WTC11 (cell line): ENCODE results near the gene SYT1. TPM values are rescaled to one million over a fixed set of nuclear protein-coding genes. Genes with fewer than 3 reads are reported as not detected.

Source experiments
- ATAC-seq: fragments of 200-7000 bp; cut with Tn5 transposase; 2 replicates; pipeline ENCODE4 v1.10.0; 2021; ENCODE audit warnings: mild to moderate bottlenecking, moderate library complexity
- CTCF ChIA-PET: fragments of 300-600 bp; sonication (Branson Sonifier 250); formaldehyde crosslinking; loops from one replicate; lab custom pipeline; 2021; ENCODE audit warnings: antibody characterized with exemption; lab: Charles Lee
- POLR2A ChIA-PET: fragments of 350-600 bp; sonication (Branson Sonifier 250); formaldehyde crosslinking; loops from one replicate; lab custom pipeline; 2021; ENCODE audit warnings: antibody characterized with exemption; lab: Charles Lee
- DNase-seq: peaks from one replicate; pipeline ENCODE4 v3.0.0; 2021; ENCODE audit warnings: low spot score
- H3K27ac Mint-ChIP-seq: 2 replicates; pipeline ENCODE4 v1.8.0; 2021; ENCODE audit warnings: mixed read lengths
- H3K27me3 Mint-ChIP-seq: 2 replicates; pipeline ENCODE4 v1.8.0; 2021; ENCODE audit warnings: low read depth, mild to moderate bottlenecking, moderate library complexity, mixed read lengths
- H3K36me3 Mint-ChIP-seq: 2 replicates; pipeline ENCODE4 v1.8.0; 2021; ENCODE audit warnings: mixed read lengths
- H3K4me1 Mint-ChIP-seq: 2 replicates; pipeline ENCODE4 v1.8.0; 2022; ENCODE audit warnings: mixed read lengths
- H3K4me3 Mint-ChIP-seq: 2 replicates; pipeline ENCODE4 v1.8.0; 2021; ENCODE audit warnings: mild to moderate bottlenecking, moderate library complexity, mixed read lengths
- H3K9me3 Mint-ChIP-seq: 2 replicates; pipeline ENCODE4 v1.8.0; 2021; ENCODE audit warnings: mixed read lengths
- AFF4 ChIP-seq: sonication (generic); formaldehyde crosslinking; IDR thresholded peaks from 2 replicates; pipeline ENCODE4 v1.8.1; 2023; ENCODE audit warnings: mild to moderate bottlenecking, missing genetic modification reagents, borderline replicate concordance
- ATF6 ChIP-seq: sonication (generic); formaldehyde crosslinking; IDR thresholded peaks from 2 replicates; pipeline ENCODE4 v1.8.1; 2023; ENCODE audit warnings: mild to moderate bottlenecking, missing genetic modification reagents
- CBFB ChIP-seq: sonication (generic); formaldehyde crosslinking; IDR thresholded peaks from 2 replicates; pipeline ENCODE4 v1.8.1; 2022; ENCODE audit warnings: mild to moderate bottlenecking, low read depth, missing genetic modification reagents
- CDX4 ChIP-seq: fragments of 250-450 bp; sonication (Bioruptor Pico); IDR thresholded peaks from 2 replicates; pipeline ENCODE4 v1.9.0; 2021; ENCODE audit warnings: moderate library complexity, mild to moderate bottlenecking, inconsistent platforms, borderline replicate concordance
- FOXJ3 ChIP-seq: sonication (generic); formaldehyde crosslinking; IDR thresholded peaks from 2 replicates; pipeline ENCODE4 v1.9.0; 2021; ENCODE audit warnings: missing genetic modification reagents, mild to moderate bottlenecking, borderline replicate concordance
- FOXP1 ChIP-seq: sonication (generic); formaldehyde crosslinking; IDR thresholded peaks from 2 replicates; pipeline ENCODE4 v1.8.0; 2022; ENCODE audit warnings: missing genetic modification reagents, mild to moderate bottlenecking, moderate library complexity, borderline replicate concordance
- PREB ChIP-seq: sonication (generic); formaldehyde crosslinking; IDR thresholded peaks from 2 replicates; pipeline ENCODE4 v1.8.1; 2022; ENCODE audit warnings: mild to moderate bottlenecking, missing genetic modification reagents, moderate library complexity, borderline replicate concordance
- PRRX2 ChIP-seq: fragments of 250-450 bp; sonication (Bioruptor Pico); IDR thresholded peaks from 2 replicates; pipeline ENCODE4 v1.8.0; 2021; ENCODE audit warnings: mild to moderate bottlenecking
- SOX15 ChIP-seq: fragments of 250-450 bp; sonication (Bioruptor Pico); IDR thresholded peaks from 2 replicates; pipeline ENCODE4 v1.9.0; 2021; ENCODE audit warnings: mild to moderate bottlenecking
- ZNF121 ChIP-seq: sonication (generic); formaldehyde crosslinking; IDR thresholded peaks from 2 replicates; pipeline ENCODE4 v1.8.0; 2023; ENCODE audit warnings: missing genetic modification reagents
- total RNA-seq: library from RNA; stranded (reverse); gene quantifications from 3 replicates; pipeline ENCODE4 v1.2.3, GENCODE V29; 2021
- TF ChIP-seq, protein P1 (sequence below): sonication (generic); formaldehyde crosslinking; IDR thresholded peaks from 2 replicates; pipeline ENCODE4 v1.8.0; 2023; ENCODE audit warnings: missing genetic modification reagents
- TF ChIP-seq, protein P2 (sequence below): sonication (generic); formaldehyde crosslinking; IDR thresholded peaks from 2 replicates; pipeline ENCODE4 v1.8.1; 2022; ENCODE audit warnings: missing genetic modification reagents, borderline replicate concordance
- TF ChIP-seq, protein P3 (sequence below): sonication (generic); formaldehyde crosslinking; IDR thresholded peaks from 2 replicates; pipeline ENCODE4 v1.8.1; 2023; ENCODE audit warnings: mild to moderate bottlenecking, missing genetic modification reagents, moderate library complexity
- TF ChIP-seq, protein P4 (sequence below): fragments of 250-450 bp; sonication (Bioruptor Pico); conservative IDR thresholded peaks from 2 replicates; pipeline ENCODE4 v1.9.0; 2021; ENCODE audit warnings: mild to moderate bottlenecking

The SYT1 gene
- total RNA-seq, 1 experiment from 2014 or later: 45.2 TPM

DNA sequence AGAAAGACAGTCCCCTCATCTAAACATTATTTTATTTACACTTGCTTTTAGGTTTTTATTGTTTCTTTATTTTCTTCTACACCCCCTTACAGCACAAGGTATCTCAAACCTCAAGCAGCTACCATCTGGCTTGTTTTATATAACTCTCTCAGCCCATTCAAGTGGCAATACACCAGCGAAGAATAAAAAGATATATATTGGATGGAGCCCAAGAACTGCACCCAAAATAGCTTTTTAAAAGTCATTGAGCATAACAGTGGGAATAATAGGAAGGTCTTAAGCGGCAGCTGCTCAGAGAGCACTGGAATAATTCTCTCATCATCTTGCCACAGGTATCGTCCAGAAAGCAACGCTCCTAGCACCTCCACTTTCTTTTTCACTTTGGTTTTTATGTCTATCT lies 322.5 kb downstream of the SYT1 start (continued):
- TF ChIP-seq, protein P1, sequence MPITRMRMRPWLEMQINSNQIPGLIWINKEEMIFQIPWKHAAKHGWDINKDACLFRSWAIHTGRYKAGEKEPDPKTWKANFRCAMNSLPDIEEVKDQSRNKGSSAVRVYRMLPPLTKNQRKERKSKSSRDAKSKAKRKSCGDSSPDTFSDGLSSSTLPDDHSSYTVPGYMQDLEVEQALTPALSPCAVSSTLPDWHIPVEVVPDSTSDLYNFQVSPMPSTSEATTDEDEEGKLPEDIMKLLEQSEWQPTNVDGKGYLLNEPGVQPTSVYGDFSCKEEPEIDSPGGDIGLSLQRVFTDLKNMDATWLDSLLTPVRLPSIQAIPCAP (CRISPR knock-in tag): no peak
- TF ChIP-seq PRRX2 (CRISPR knock-in tag): no peak
- no peak for TF ChIP-seq SOX15
- TF ChIP-seq FOXJ3 (CRISPR knock-in tag): no peak
- TF ChIP-seq ZNF121: no peak
- TF ChIP-seq, protein P2, sequence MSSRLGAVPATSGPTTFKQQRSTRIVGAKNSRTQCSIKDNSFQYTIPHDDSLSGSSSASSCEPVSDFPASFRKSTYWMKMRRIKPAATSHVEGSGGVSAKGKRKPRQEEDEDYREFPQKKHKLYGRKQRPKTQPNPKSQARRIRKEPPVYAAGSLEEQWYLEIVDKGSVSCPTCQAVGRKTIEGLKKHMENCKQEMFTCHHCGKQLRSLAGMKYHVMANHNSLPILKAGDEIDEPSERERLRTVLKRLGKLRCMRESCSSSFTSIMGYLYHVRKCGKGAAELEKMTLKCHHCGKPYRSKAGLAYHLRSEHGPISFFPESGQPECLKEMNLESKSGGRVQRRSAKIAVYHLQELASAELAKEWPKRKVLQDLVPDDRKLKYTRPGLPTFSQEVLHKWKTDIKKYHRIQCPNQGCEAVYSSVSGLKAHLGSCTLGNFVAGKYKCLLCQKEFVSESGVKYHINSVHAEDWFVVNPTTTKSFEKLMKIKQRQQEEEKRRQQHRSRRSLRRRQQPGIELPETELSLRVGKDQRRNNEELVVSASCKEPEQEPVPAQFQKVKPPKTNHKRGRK (CRISPR knock-in tag): no peak
- TF ChIP-seq AFF4 (CRISPR knock-in tag): no peak

- no peak for DNase-seq
- peaks cover 15% of the 10 kb centered on the region for H3K4me1 Mint-ChIP-seq
- H3K36me3 Mint-ChIP-seq: no peaks in the 10 kb centered on the region
- no peak overlapping the region for H3K4me3 Mint-ChIP-seq
- TF ChIP-seq FOXP1 (CRISPR knock-in tag): no peak
- no peaks in the 10 kb centered on the region for H3K27me3 Mint-ChIP-seq
- ATAC-seq: no peak
- ChIA-PET CTCF (interaction anchor here (0.6 kb wide), 1 partner anchor 73 kb away, joined by 3 read pairs; no protein-coding TSS in a partner anchor), POLR2A (no interaction called here)
- no peaks in the 10 kb centered on the region for H3K9me3 Mint-ChIP-seq
- no peak overlapping the region for H3K27ac Mint-ChIP-seq
Observed at GRCh38 chr12:79191391-79191790, 326.8 kb downstream of the SYT1 start.

GRCh38 chr12:79194595-79194994 lies 330.0 kb downstream of the SYT1 start:
- DNase-seq: no peak
- H3K4me3 Mint-ChIP-seq: no peak overlapping the region
- no peaks in the 10 kb centered on the region for H3K36me3 Mint-ChIP-seq
- H3K27ac Mint-ChIP-seq: no peak overlapping the region
- no peaks in the 10 kb centered on the region for H3K27me3 Mint-ChIP-seq
- TF ChIP-seq, protein P3, sequence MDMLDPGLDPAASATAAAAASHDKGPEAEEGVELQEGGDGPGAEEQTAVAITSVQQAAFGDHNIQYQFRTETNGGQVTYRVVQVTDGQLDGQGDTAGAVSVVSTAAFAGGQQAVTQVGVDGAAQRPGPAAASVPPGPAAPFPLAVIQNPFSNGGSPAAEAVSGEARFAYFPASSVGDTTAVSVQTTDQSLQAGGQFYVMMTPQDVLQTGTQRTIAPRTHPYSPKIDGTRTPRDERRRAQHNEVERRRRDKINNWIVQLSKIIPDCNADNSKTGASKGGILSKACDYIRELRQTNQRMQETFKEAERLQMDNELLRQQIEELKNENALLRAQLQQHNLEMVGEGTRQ (CRISPR knock-in tag): no peak
- TF ChIP-seq, protein P4, sequence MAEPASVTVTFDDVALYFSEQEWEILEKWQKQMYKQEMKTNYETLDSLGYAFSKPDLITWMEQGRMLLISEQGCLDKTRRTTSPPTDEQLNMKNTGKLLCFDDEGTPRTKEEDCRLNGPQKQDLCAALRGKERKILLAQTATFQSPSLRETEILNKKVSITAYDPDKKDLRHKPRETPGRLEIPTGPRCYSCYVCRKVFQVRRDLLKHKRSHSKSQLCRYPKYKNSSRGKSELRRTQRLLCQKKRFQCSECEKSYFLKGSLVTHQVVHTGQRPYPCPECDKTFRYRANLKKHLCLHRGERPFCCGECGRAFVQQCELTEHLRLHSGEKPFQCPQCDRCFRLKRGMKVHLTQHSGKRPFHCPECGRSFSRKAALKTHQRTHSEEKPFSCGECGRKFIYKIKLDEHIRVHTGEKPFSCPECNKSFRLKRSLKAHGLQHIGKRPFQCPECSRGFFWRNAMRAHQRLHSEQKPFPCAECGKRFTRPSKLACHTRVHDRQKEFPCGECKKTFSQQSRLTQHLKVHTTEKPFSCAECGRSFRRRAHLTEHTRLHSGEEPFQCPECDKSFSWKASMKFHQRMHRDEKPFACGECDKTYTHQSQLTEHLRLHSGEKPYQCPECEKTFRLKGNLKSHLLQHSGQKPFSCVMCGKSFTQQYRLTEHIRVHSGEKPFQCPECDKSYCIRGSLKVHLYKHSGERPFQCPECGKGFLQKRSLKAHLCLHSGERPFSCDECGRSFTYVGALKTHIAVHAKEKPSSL (CRISPR knock-in tag): no peak
- no peak for ATAC-seq
- POLR2A ChIA-PET: no interaction called here
- CTCF ChIA-PET: no interaction called here
- H3K9me3 Mint-ChIP-seq: no peaks in the 10 kb centered on the region
- H3K4me1 Mint-ChIP-seq: peaks cover 19% of the 10 kb centered on the region

GRCh38 chr12:79199166-79199565 lies 334.6 kb downstream of the SYT1 start:
- TF ChIP-seq CDX4 (CRISPR knock-in tag): no peak
- no peak for TF ChIP-seq ATF6 (CRISPR knock-in tag)
- TF ChIP-seq PREB: no peak
- no peak for TF ChIP-seq CBFB (CRISPR knock-in tag)
- ATAC-seq (no peak), DNase-seq (no peak)
- H3K9me3 Mint-ChIP-seq: peaks cover under 1% of the 10 kb centered on the region; the same call in 1 of the 2 replicates
- H3K27ac Mint-ChIP-seq: peak overlapping the region; percentile 29; the same call in 1 of the 2 replicates
- no peaks in the 10 kb centered on the region for H3K27me3 Mint-ChIP-seq
- peaks cover 4% of the 10 kb centered on the region; the same call in 1 of the 2 replicates for H3K4me1 Mint-ChIP-seq
- ChIA-PET POLR2A (no interaction called here), CTCF (no interaction called here)
- no peak overlapping the region for H3K4me3 Mint-ChIP-seq
- no peaks in the 10 kb centered on the region for H3K36me3 Mint-ChIP-seq
